Stimulated activated CD8-positive, alpha-beta memory T cell treated with anti-CD3 and anti-CD28 coated beads, Interleukin-4, amount 100 ng/mL, for 4 hours (primary cell): ENCODE results near the gene CEP76.

ENCODE experiments used
- DNase-seq, 2 donors: peaks; one replicate each; pipeline ENCODE4 v3.0.0-alpha.2; 2020; ENCODE audit warnings: low read depth in 2 of 2, low spot score in 1 of 2

CEP76 gene

GRCh38 chr18:12702221-12703095 is at the start of gene CEP76, which contains the start of gene PSMG2:
TSS of gene CEP76 (minus strand) at chr18:12702723. CDS start at chr18:12702548, 175 bp downstream.
TSS of gene PSMG2 (plus strand) at chr18:12703042. CDS start at chr18:12703108, 66 bp downstream.
- peak; percentile 50 to 67 for DNase-seq

- DNase-seq = no peak
Measured at GRCh38 chr18:12751891-12752290, 49.4 kb upstream of the CEP76 start.

GRCh38 chr18:12751503-12751884 is 49.0 kb upstream of the CEP76 start:
- DNase-seq = no peak

GRCh38 chr18:12750715-12751502 is 48.4 kb upstream of the CEP76 start:
- DNase-seq = no peak

- DNase-seq = no peak
Measured at GRCh38 chr18:12750076-12750714, 47.7 kb upstream of the CEP76 start.

GRCh38 chr18:12749121-12749520 is 46.6 kb upstream of the CEP76 start:
- DNase-seq = no peak

GRCh38 chr18:12748671-12749070 is 46.1 kb upstream of the CEP76 start:
- DNase-seq = no peak

GRCh38 chr18:12747530-12748315 is 45.2 kb upstream of the CEP76 start:
- no peak for DNase-seq

GRCh38 chr18:12745095-12745795 is 42.7 kb upstream of the CEP76 start:
- DNase-seq = no peak

- DNase-seq = no peak
Measured at GRCh38 chr18:12744103-12744502, 41.6 kb upstream of the CEP76 start.

GRCh38 chr18:12742453-12742852 is 39.9 kb upstream of the CEP76 start:
- no peak for DNase-seq

- DNase-seq = no peak
Measured at GRCh38 chr18:12741351-12741750, 38.8 kb upstream of the CEP76 start.

- no peak for DNase-seq
Measured at GRCh38 chr18:12737243-12737902, 34.9 kb upstream of the CEP76 start.

GRCh38 chr18:12726774-12727550 is 24.4 kb upstream of the CEP76 start:
- peak in 1 of 2 donors; percentile 29 for DNase-seq

GRCh38 chr18:12726331-12726730 is 23.8 kb upstream of the CEP76 start:
- no peak for DNase-seq

GRCh38 chr18:12722731-12723130 is 20.2 kb upstream of the CEP76 start:
- no peak for DNase-seq

GRCh38 chr18:12721495-12722275 is 19.2 kb upstream of the CEP76 start:
- no peak for DNase-seq

- DNase-seq = no peak
Measured at GRCh38 chr18:12711446-12711845, 8.9 kb upstream of the CEP76 start.
